Measurements from ENCODE around the gene MBD3L2B.
"Not testable (repeated sequence)": the region's sequence is repeated elsewhere in the genome, so short reads cannot be mapped to it uniquely, and the experiment has no call there.

GRCh38 chr19:7056371-7056770 lies 35.1 kb upstream of the MBD3L2B start:
- TF ChIP-seq POLR2A (IDR thresholded peaks at IDR 0.05; ENCODE audit: low read length); GATA1 (IDR thresholded peaks at IDR 0.05; ENCODE audit: low read depth, low read length): not testable (repeated sequence)

All from erythroblast (primary cell).